HG03575 (cell line): ENCODE data around the gene POLR2H.

ENCODE experiments used
- ATAC-seq: cut with Tn5 transposase; IDR thresholded peaks from one replicate; pipeline ENCODE4 v1.9.1; 2021; ENCODE audit not compliant: unreplicated experiment, insufficient number of reproducible peaks, low FRiP score; ENCODE audit errors: extremely low read depth

Gene POLR2H

GRCh38 chr3:184361532-184361931, at the start of gene POLR2H, which contains the start of gene CLCN2:
POLR2H (plus strand) TSS chr3:184361710; CDS start chr3:184363493, 1,783 bp downstream.
CLCN2 (minus strand) TSS chr3:184361605; CDS start chr3:184361479, 126 bp downstream.
- no peak for ATAC-seq

DNA sequence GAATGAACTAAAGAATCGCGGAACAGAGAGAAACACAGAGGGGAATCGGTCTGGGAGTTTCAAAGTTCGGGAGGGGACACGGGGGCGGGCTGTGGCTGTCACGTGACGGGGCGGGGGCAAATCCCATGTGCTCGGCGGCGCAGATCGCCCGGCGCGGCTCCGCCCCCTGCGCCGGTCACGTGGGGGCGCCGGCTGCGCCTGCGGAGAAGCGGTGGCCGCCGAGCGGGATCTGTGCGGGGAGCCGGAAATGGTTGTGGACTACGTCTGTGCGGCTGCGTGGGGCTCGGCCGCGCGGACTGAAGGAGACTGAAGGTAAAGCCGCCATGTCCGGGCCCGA, 47.2 kb upstream of the POLR2H start, which contains the start of gene EIF4G1:
TSS of gene EIF4G1 (plus strand) at position 244 of the 337 bp plus-strand sequence. CDS start 1,191 bp downstream, outside the sequence.
- no peak for ATAC-seq

- ATAC-seq, result no peak
Measured at GRCh38 chr3:184314700-184315542, 46.6 kb upstream of the POLR2H start.

DNA sequence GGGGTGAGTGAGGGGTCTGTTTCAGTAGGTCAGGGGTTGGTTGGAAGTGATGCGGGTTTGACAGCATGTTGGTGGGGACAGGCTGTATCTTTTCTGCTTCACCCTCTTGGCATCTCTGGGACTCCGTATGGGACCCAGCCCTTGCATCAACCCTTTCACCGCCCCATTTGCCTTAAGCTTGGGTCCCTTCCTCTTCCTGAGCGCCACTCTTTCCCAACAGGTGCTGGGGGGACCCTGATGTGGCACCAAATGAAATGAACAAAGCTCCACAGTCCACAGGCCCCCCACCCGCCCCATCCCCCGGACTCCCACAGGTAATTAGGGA, 46.0 kb upstream of the POLR2H start:
- ATAC-seq, result no peak

- no peak for ATAC-seq
Measured at GRCh38 chr3:184315871-184316661, 45.4 kb upstream of the POLR2H start.

GRCh38 chr3:184316792-184317191, 44.7 kb upstream of the POLR2H start:
- no peak for ATAC-seq

GRCh38 chr3:184317201-184317600, 44.3 kb upstream of the POLR2H start:
- ATAC-seq, result no peak

GRCh38 chr3:184320104-184320445, 41.4 kb upstream of the POLR2H start:
- no peak for ATAC-seq

- no peak for ATAC-seq
Measured at GRCh38 chr3:184321666-184322065, 39.8 kb upstream of the POLR2H start.

DNA sequence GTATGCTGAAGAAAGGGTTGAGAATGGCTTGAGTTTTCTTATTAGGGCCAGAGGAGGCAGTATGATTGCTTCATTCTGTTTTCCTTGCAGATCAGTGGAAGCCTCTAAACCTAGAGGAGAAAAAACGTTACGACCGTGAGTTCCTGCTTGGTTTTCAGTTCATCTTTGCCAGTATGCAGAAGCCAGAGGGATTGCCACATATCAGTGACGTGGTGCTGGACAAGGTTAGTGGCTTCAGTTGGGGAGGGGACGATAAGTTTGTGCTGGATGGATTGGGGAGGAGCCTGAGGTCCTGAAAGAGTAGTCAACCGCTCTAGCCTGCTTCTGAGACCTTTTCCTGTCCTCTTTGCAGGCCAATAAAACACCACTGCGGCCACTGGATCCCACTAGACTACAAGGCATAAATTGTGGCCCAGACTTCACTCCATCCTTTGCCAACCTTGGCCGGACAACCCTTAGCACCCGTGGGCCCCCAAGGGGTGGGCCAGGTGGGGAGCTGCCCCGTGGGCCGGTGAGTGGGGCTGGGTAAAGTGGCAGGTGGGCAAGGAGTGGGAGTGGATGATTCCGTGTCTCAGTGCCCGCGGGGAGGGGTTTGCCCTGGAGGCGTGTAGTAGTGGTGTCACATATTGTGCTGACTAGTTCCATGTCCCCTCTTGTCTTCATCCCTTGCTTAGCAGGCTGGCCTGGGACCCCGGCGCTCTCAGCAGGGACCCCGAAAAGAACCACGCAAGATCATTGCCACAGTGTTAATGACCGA, 38.6 kb upstream of the POLR2H start:
- ATAC-seq, result no peak

GRCh38 chr3:184323696-184324095, 37.8 kb upstream of the POLR2H start:
- no peak for ATAC-seq

GRCh38 chr3:184325269-184325668, 36.2 kb upstream of the POLR2H start:
- ATAC-seq, result no peak

- ATAC-seq, result no peak
Measured at GRCh38 chr3:184325715-184326369, 35.7 kb upstream of the POLR2H start.

GRCh38 chr3:184327171-184327570, 34.3 kb upstream of the POLR2H start:
- ATAC-seq, result no peak

GRCh38 chr3:184328516-184328915, 33.0 kb upstream of the POLR2H start:
- ATAC-seq, result no peak

GRCh38 chr3:184332370-184333090, 29.0 kb upstream of the POLR2H start:
- ATAC-seq, result no peak

DNA sequence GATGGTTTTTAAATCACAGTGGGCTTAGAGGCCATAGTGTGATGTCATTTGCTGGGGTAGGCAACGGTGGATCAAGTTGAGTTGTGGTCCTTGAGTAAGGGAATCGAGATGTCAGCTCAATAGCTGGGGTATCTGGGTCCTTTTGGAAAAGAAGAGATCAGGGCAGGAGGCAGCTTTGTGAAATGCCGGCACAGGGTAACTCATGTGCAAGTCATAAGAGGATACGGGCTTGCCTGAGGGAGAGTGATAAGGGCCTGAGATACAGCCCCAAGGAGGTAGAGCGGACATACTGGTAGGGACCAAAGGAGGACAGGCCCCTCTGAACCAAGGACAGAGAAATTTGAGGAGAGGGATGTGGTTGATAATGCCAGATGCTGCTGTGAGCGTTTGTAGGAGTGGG, 28.3 kb upstream of the POLR2H start:
- ATAC-seq, result no peak

DNA sequence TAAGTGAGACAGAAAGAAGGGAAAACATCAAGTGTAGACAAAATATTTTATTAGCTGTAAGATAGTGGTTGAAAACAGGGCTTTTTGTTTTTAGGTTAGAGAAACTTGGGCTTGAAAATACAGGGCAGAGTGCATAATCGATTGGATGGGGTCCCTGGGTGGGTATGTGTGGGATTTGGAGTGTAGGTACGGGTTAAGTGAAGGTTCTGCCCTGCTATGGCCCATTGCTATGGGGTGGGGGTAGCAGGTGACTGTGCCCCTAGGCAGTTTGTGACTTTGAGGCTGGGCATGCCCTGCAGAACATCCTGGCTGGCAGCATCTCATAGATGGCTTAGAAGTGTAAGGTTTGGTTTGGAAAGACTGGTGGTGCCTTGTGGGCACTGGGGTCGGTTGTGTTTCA, 27.8 kb upstream of the POLR2H start:
- ATAC-seq, result no peak
